GM18873 (cell line): Measurements from ENCODE around the gene MCF2L.

Experiments used
- ATAC-seq: cut with Tn5 transposase; IDR thresholded peaks from one replicate; pipeline ENCODE4 v1.9.1; 2021; ENCODE audit warnings: mild to moderate bottlenecking, moderate library complexity, moderate number of reproducible peaks; ENCODE audit not compliant: unreplicated experiment, low FRiP score

Gene MCF2L

DNA sequence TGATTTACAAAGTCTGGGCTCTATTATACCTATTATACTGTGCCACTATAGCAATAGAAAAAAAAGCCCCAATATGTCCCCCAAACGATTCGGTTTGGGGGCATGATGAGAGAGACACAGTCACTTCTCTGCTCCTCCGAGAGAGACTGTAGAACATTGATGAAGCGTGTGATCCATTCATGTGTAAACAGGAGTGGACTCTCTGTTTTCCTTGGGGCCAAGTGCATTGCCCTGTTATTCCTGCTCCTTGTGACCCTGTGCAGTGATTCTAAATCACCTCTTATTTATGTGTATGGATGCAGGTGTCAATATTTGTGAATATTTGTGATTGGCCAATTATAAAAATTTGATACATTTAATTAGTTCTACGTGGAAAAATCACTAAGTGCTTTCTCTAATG, 170.6 kb downstream of the MCF2L start:
- no peak for ATAC-seq

DNA sequence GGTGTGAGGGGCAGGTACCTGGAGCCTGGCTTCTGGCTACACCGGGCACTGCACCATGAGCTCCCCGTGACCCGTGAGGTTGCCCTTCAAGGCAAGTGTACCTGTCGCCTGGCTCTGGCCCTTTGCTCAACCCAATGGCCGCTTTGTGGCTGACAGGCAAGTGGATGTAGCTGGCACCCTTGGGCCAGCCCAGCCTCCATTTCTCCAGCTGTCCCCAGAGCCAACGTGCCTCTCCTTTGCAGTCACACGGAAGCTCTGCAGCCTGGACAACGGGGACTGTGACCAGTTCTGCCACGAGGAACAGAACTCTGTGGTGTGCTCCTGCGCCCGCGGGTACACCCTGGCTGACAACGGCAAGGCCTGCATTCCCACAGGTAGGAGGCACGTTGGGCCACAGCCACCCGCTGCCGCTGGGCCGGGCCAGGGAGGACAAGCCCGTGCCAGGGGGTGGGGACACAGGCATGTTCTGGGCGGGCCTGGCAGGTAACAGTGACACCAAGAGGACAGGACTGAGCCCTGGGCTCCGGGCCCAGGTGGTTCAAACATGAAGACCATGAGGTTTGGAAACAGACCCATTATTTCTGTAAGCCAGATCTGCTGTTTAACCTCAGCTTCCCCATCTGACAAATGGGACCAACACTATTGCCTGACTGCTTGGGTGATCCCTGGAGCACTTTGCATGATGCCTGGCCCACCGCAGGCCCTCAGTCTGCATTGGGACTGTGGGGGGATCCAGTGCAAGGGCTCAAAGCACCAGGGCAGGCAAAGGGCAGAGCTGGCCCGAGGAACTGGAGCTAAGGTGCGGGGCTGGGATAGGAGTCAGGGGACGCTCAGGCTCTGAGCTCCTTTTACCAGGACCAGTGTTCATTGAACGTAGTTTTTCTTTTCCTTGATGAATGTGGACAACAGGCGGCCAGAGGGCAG, 171.9 kb downstream of the MCF2L start:
- no peak for ATAC-seq

DNA sequence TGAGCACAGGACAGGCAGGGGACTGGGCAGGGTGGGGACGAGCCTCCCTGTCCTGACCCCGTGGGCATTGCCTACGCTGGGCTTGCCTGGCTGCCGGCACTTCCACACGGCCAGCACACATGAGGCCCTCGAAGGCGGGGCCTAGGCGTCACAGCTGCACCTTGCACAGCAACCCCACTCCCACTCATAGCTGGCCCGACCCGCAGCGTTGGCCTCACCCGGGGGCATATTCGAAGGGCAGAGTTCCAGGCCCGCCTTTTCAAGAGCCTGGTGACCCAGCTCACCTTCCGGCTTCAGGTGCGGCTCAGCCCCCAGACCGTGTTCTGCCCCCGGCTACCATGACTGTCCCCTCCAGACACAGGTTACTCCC, 172.6 kb downstream of the MCF2L start:
- ATAC-seq = no peak

DNA sequence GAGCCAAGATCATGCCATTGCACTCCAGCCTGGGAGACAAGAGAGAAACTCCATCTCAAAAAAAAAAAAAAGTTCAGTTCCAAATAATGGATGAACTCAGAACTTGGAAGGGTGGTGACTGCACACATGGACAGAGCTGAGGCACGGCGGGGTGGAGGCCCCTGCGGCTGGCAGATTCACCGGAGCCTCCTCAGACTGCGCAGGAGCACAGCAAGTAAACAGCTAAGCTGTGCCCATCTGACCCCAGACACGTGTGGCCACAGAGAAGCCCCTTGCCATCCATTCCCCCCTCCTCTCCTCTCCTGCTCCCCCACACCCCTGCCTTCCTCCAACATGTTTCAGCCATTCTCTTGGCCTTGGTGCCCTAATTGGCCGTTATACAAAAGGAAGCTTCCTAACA, 173.9 kb downstream of the MCF2L start:
- ATAC-seq = no peak

DNA sequence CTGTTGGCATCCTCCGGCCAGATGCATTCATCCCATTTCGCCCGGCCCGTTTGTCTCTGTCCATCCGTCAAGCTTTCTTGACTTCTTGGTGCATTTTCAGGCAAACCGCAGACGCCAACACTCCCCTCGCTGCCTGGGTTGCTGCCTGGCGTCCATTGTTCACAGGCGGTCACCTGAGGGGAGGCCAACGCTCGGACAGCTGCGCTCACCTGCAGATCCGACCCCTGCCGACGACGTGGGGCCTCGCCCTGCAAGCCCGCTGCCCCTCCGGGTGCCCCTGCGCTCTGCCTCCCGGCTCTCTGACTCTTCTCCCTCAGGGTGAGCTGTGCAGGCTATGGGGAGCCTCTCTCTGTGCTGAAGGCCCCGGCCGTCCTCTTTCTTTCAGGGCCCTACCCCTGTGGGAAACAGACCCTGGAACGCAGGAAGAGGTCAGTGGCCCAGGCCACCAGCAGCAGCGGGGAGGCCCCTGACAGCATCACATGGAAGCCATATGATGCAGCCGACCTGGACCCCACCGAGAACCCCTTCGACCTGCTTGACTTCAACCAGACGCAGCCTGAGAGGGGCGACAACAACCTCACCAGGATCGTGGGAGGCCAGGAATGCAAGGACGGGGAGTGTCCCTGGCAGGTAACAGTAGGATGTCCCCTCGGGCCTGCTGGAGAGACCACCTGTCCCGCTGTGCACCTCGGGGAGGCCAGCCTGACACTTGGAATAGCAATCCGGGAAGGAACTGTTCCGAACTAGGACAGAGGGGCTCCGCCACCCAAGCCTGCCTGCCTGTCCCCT, 174.6 kb downstream of the MCF2L start:
- ATAC-seq = no peak

DNA sequence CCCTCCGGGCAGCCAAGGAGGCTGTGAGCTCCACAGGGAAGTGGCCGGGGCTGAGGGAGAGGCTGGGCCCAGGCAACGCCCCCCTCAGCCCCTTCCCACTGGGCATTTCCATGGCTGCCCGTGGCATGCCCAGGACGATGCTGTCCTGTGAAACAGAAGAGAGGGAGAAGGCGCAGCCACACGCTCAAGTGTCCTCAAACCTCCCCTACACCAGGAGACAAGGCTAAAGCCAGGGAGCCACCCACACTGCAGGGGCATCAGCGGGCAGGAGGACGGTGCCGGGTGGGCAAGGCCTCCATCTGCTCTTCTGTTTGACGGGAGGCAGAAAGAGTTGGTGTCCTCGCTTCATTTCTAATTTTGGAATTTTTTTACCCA, 175.2 kb downstream of the MCF2L start:
- ATAC-seq = no peak

DNA sequence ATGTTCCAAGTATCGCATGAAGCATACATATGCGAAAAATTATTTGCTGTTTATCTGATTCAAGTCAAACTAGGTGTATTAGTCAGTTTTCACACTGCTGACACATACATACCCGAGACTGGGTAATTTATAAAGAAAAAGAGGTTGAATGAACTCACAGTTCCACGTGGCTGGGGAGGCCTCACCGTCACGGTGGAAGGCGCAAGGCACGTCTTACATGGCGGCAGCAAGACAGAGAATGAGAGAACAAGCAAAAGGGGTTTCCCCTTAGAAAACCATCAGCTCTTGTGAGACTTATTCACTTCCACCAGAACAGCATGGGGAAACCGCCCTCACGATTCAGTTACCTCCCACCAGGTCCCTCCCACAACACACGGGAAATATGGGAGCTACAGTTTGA, 176.5 kb downstream of the MCF2L start:
- ATAC-seq = no peak

DNA sequence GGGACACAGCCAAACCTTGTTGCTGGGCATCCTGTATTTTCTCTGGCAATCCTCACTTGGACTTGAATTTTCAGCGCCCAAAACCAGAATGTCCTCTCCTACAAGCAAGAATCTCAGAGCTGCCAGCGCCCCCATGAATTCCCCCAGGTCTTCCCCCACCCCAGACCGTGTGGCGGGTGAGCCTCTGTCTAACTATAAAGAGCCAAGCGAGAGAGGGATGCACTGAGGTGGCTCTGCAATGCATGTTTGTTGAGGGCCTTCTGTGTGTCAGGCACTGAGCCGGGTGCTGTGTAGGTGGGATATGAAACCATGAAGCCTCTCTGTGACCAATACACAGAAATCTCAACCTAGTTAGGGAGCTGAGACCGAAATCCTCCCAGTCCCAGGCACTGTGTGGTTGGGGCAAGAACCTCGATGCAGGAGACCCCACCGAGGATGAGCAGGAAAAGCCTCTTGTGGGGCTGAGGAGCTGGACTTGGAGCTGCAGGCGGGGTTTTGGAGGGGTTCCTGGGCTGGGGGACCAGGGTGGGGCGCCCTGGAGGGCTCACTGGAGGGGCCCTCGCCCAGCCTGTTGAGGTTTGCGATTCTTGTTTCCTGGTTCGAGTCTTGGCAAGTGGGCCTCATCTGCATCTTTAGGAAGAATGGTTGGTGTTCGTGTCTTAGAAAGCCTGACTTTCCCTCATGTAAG, 177.0 kb downstream of the MCF2L start:
- no peak for ATAC-seq

DNA sequence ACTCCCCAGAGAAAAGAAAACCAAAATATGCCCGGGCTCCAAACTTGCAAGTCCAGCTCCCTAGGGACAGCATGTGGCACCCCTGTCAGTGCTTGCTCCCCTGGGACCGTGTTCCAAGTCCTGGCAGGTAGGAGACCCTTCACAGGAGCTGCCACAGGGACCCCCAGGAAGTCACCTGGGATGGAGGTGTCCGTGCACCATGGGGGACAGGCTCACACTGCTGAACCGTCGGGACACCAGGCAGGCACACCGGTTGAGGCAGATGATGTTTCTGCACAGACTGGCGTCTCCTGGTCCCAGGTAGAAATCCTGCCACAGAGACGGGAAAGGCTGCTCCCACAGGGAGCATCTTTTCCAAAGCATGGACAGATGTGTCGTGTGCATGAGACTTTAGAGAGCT, 177.7 kb downstream of the MCF2L start:
- ATAC-seq = no peak

DNA sequence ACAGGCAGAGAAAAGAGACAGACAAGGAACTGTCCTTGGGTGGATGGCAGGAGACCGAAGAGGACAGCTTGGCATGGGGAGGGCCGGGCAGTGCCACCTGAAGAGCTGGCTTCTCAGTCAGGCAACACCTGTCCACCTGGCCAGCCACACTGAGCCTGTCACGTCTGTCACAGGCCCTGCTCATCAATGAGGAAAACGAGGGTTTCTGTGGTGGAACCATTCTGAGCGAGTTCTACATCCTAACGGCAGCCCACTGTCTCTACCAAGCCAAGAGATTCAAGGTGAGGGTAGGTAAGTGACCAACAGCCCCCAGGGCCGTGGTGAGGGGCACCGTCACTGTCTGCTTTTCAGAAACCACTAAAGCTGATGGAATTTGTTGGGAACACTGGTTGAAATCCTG, 178.2 kb downstream of the MCF2L start:
- ATAC-seq = no peak

DNA sequence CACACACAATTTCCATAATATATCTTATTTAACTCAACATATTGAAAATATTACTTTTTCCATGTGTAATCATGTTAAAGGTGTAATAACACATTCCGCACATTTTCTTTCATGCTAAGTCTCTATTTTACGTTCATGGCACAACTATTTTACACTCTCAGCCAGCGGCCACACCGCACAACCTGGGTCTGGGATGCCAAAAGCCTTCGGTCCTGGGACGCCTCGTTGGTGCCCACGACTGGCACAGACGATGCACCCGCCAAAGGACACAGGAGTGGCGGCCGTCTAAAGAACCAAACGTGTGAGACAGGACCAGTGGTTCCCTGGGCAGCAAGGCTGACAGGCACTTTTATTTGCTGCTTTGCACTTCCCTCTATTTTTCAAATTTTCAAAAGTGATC, 179.4 kb downstream of the MCF2L start:
- no peak for ATAC-seq

DNA sequence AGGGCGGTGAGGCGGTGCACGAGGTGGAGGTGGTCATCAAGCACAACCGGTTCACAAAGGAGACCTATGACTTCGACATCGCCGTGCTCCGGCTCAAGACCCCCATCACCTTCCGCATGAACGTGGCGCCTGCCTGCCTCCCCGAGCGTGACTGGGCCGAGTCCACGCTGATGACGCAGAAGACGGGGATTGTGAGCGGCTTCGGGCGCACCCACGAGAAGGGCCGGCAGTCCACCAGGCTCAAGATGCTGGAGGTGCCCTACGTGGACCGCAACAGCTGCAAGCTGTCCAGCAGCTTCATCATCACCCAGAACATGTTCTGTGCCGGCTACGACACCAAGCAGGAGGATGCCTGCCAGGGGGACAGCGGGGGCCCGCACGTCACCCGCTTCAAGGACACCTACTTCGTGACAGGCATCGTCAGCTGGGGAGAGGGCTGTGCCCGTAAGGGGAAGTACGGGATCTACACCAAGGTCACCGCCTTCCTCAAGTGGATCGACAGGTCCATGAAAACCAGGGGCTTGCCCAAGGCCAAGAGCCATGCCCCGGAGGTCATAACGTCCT, 180.0 kb downstream of the MCF2L start:
- no peak for ATAC-seq
